Duodenal mucosa (tissue), 2 donors: Measurements from ENCODE around the gene NCBP2.

Source experiments
- H3K27ac ChIP-seq: one replicate; pipeline ENCODE4 v1.7.0; 2013; ENCODE audit warnings: low read depth, low read length
- H3K27me3 ChIP-seq, 2 donors: one replicate each; pipeline ENCODE4 v1.7.0; 2013; ENCODE audit warnings: low read length in 2 of 2, control low read depth in 1 of 2; ENCODE audit not compliant: insufficient read depth in 2 of 2, control insufficient read depth in 1 of 2
- H3K36me3 ChIP-seq, 2 donors: one replicate each; pipeline ENCODE4 v1.7.0; 2013; ENCODE audit warnings: low read length in 2 of 2, control low read depth in 1 of 2; ENCODE audit not compliant: insufficient read depth in 2 of 2, control insufficient read depth in 1 of 2
- H3K4me1 ChIP-seq, 2 donors: one replicate each; pipeline ENCODE4 v1.7.0; 2013; ENCODE audit warnings: low read length in 2 of 2, control low read depth in 1 of 2; ENCODE audit not compliant: insufficient read depth in 2 of 2, control insufficient read depth in 1 of 2
- H3K4me3 ChIP-seq, 2 donors: one replicate each; pipeline ENCODE4 v1.7.0; 2013; ENCODE audit warnings: low read length in 2 of 2, low read depth in 1 of 2
- H3K9ac ChIP-seq, 2 donors: one replicate each; pipeline ENCODE4 v1.7.0; 2013; ENCODE audit warnings: low read length in 2 of 2, low read depth in 1 of 2
- H3K9me3 ChIP-seq, 2 donors: one replicate each; pipeline ENCODE4 v1.7.0; 2013; ENCODE audit warnings: low read length in 2 of 2, control low read depth in 1 of 2; ENCODE audit not compliant: control insufficient read depth in 1 of 2

Gene NCBP2

GRCh38 chr3:196941729-196942225, 551 bp downstream of the NCBP2 start:
- H3K27ac ChIP-seq = peak overlapping the region; percentile 89
- peaks cover 16 to 28% of the 10 kb centered on the region in 2 donors for H3K36me3 ChIP-seq

GRCh38 chr3:196938576-196938975, 3.8 kb downstream of the NCBP2 start:
- peaks cover 39 to 60% of the 10 kb centered on the region in 2 donors for H3K36me3 ChIP-seq
- H3K9me3 ChIP-seq = no peaks in the 10 kb centered on the region
- peaks cover 12 to 17% of the 10 kb centered on the region in 2 donors for H3K4me1 ChIP-seq
- H3K27ac ChIP-seq = no peak overlapping the region
- no peak overlapping the region for H3K9ac ChIP-seq
- no peak overlapping the region for H3K4me3 ChIP-seq
- H3K27me3 ChIP-seq = no peaks in the 10 kb centered on the region

More at GRCh38 chr3:196941729-196942225, 551 bp downstream of the NCBP2 start:
- H3K4me3 ChIP-seq = peak overlapping the region; percentile 99
- H3K4me1 ChIP-seq = peaks cover 16 to 20% of the 10 kb centered on the region in 2 donors
- H3K27me3 ChIP-seq = no peaks in the 10 kb centered on the region
- H3K9me3 ChIP-seq = no peaks in the 10 kb centered on the region
- H3K9ac ChIP-seq = peak overlapping the region; percentile 93 to 100

GRCh38 chr3:196938124-196938523, 4.2 kb downstream of the NCBP2 start:
- Histone ChIP-seq H3K27ac (no peak overlapping the region), H3K9ac (no peak overlapping the region), H3K27me3 (no peaks in the 10 kb centered on the region), H3K4me3 (no peak overlapping the region), H3K4me1 (peaks cover 7 to 13% of the 10 kb centered on the region in 2 donors), H3K9me3 (no peaks in the 10 kb centered on the region), H3K36me3 (peaks cover 39 to 63% of the 10 kb centered on the region in 2 donors)

GRCh38 chr3:196936288-196936687, 6.0 kb downstream of the NCBP2 start:
- Histone ChIP-seq H3K27ac (no peak overlapping the region), H3K9me3 (no peaks in the 10 kb centered on the region), H3K36me3 (peaks cover 41 to 75% of the 10 kb centered on the region in 2 donors), H3K4me3 (no peak overlapping the region), H3K4me1 (peaks cover 6 to 8% of the 10 kb centered on the region in 2 donors), H3K27me3 (no peaks in the 10 kb centered on the region), H3K9ac (no peak overlapping the region)

- Histone ChIP-seq H3K4me3 (no peak overlapping the region), H3K4me1 (no peaks in the 10 kb centered on the region), H3K36me3 (peaks cover 52 to 86% of the 10 kb centered on the region in 2 donors), H3K27me3 (no peaks in the 10 kb centered on the region), H3K9ac (no peak overlapping the region), H3K9me3 (no peaks in the 10 kb centered on the region), H3K27ac (no peak overlapping the region)
Measured at GRCh38 chr3:196932600-196932999, 9.7 kb downstream of the NCBP2 start.

GRCh38 chr3:196931828-196932587, 10.3 kb downstream of the NCBP2 start:
- Histone ChIP-seq H3K36me3 (peaks cover 46 to 81% of the 10 kb centered on the region in 2 donors), H3K4me1 (no peaks in the 10 kb centered on the region), H3K9me3 (no peaks in the 10 kb centered on the region), H3K27me3 (no peaks in the 10 kb centered on the region), H3K4me3 (no peak overlapping the region), H3K9ac (no peak overlapping the region), H3K27ac (no peak overlapping the region)

- Histone ChIP-seq H3K27me3 (no peaks in the 10 kb centered on the region), H3K9me3 (no peaks in the 10 kb centered on the region), H3K36me3 (peaks cover 39 to 72% of the 10 kb centered on the region in 2 donors), H3K27ac (no peak overlapping the region), H3K4me1 (no peaks in the 10 kb centered on the region), H3K4me3 (no peak overlapping the region), H3K9ac (no peak overlapping the region)
Measured at GRCh38 chr3:196931157-196931556, 11.2 kb downstream of the NCBP2 start.

- no peak overlapping the region for H3K9ac ChIP-seq
- peaks cover 21 to 49% of the 10 kb centered on the region in 2 donors for H3K36me3 ChIP-seq
- H3K4me1 ChIP-seq = no peaks in the 10 kb centered on the region
- no peak overlapping the region for H3K4me3 ChIP-seq
- H3K9me3 ChIP-seq = no peaks in the 10 kb centered on the region
- H3K27ac ChIP-seq = no peak overlapping the region
- H3K27me3 ChIP-seq = no peaks in the 10 kb centered on the region
Measured at GRCh38 chr3:196927571-196928453, 14.5 kb downstream of the NCBP2 start.

GRCh38 chr3:196920733-196921132, 21.6 kb downstream of the NCBP2 start:
- no peaks in the 10 kb centered on the region for H3K27me3 ChIP-seq
- H3K27ac ChIP-seq = no peak overlapping the region
- no peak overlapping the region for H3K9ac ChIP-seq
- H3K36me3 ChIP-seq = peaks cover 2 to 14% of the 10 kb centered on the region in 2 donors
- H3K9me3 ChIP-seq = no peaks in the 10 kb centered on the region
- H3K4me1 ChIP-seq = no peaks in the 10 kb centered on the region
- H3K4me3 ChIP-seq = no peak overlapping the region

GRCh38 chr3:196918968-196919367, 23.4 kb downstream of the NCBP2 start:
- no peak overlapping the region for H3K27ac ChIP-seq
- no peaks in the 10 kb centered on the region for H3K4me1 ChIP-seq
- no peaks in the 10 kb centered on the region for H3K9me3 ChIP-seq
- peaks cover 9 to 20% of the 10 kb centered on the region in 2 donors for H3K36me3 ChIP-seq
- no peaks in the 10 kb centered on the region for H3K27me3 ChIP-seq
- H3K4me3 ChIP-seq = no peak overlapping the region
- no peak overlapping the region for H3K9ac ChIP-seq
